ENCODE measurements around the gene SOX6. TPM values are rescaled to one million over a fixed set of nuclear protein-coding genes. Genes with fewer than 3 reads are reported as not detected.

Gene SOX6
- polyA plus RNA-seq, 1 of the 3 experiments (the other 2 are of a cell fraction) = 0.03 TPM

GRCh38 chr11:16058671-16059070 is 297.7 kb downstream of the SOX6 start:
- Histone ChIP-seq H3K27me3 (ENCODE audit: insufficient read depth) (no peaks in the 10 kb centered on the region), H4K20me1 (ENCODE audit: insufficient read depth) (no peaks in the 10 kb centered on the region), H3F3A (replicated peaks; ENCODE audit: insufficient read depth) (no peaks in the 10 kb centered on the region), H3K4me2 (no peak overlapping the region), H3K9ac (no peak overlapping the region), H3K4me1 (ENCODE audit: control insufficient read depth in 1 of 2, insufficient read depth in 2 of 2, low read depth in 1 of 2, low read length in 1 of 2) (peaks cover 0 to 5% of the 10 kb centered on the region in 2 experiments; a peak in 1 of 4 replicates), H3K9me2 (no peaks in the 10 kb centered on the region), H3K27ac (ENCODE audit: low read depth in 2 of 2, low read length in 1 of 2) (no peak overlapping the region), H3K9me3 (no peaks in the 10 kb centered on the region), H2AFZ (ENCODE audit: low read depth) (no peak overlapping the region), H3K36me3 (replicated peaks in 1 of 2; ENCODE audit: control insufficient read depth in 1 of 2, insufficient read depth in 2 of 2, low read length in 1 of 2) (no peaks in the 10 kb centered on the region), H3K79me2 (ENCODE audit: insufficient read depth) (no peaks in the 10 kb centered on the region), H3K4me3 (ENCODE audit: low read depth in 2 of 2, low read length in 1 of 2) (no peak overlapping the region)
- no peak for TF ChIP-seq EZH2phosphoT487 (IDR thresholded peaks at IDR 0.05; ENCODE audit: borderline replicate concordance, low read depth)
- TF ChIP-seq, protein P1, sequence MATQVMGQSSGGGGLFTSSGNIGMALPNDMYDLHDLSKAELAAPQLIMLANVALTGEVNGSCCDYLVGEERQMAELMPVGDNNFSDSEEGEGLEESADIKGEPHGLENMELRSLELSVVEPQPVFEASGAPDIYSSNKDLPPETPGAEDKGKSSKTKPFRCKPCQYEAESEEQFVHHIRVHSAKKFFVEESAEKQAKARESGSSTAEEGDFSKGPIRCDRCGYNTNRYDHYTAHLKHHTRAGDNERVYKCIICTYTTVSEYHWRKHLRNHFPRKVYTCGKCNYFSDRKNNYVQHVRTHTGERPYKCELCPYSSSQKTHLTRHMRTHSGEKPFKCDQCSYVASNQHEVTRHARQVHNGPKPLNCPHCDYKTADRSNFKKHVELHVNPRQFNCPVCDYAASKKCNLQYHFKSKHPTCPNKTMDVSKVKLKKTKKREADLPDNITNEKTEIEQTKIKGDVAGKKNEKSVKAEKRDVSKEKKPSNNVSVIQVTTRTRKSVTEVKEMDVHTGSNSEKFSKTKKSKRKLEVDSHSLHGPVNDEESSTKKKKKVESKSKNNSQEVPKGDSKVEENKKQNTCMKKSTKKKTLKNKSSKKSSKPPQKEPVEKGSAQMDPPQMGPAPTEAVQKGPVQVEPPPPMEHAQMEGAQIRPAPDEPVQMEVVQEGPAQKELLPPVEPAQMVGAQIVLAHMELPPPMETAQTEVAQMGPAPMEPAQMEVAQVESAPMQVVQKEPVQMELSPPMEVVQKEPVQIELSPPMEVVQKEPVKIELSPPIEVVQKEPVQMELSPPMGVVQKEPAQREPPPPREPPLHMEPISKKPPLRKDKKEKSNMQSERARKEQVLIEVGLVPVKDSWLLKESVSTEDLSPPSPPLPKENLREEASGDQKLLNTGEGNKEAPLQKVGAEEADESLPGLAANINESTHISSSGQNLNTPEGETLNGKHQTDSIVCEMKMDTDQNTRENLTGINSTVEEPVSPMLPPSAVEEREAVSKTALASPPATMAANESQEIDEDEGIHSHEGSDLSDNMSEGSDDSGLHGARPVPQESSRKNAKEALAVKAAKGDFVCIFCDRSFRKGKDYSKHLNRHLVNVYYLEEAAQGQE (IDR thresholded peaks at IDR 0.05; ENCODE audit: low read depth, low read length) = no peak
- TF ChIP-seq GABPA (IDR thresholded peaks at IDR 0.05; ENCODE audit: low read depth) = no peak
- TF ChIP-seq RFX5 (IDR thresholded peaks at IDR 0.05; ENCODE audit: low read length) = no peak
- TF ChIP-seq, protein P2, sequence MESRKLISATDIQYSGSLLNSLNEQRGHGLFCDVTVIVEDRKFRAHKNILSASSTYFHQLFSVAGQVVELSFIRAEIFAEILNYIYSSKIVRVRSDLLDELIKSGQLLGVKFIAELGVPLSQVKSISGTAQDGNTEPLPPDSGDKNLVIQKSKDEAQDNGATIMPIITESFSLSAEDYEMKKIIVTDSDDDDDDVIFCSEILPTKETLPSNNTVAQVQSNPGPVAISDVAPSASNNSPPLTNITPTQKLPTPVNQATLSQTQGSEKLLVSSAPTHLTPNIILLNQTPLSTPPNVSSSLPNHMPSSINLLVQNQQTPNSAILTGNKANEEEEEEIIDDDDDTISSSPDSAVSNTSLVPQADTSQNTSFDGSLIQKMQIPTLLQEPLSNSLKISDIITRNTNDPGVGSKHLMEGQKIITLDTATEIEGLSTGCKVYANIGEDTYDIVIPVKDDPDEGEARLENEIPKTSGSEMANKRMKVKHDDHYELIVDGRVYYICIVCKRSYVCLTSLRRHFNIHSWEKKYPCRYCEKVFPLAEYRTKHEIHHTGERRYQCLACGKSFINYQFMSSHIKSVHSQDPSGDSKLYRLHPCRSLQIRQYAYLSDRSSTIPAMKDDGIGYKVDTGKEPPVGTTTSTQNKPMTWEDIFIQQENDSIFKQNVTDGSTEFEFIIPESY (IDR thresholded peaks at IDR 0.05; ENCODE audit: borderline replicate concordance, low read depth) = no peak
- no peak for TF ChIP-seq TEAD4 (IDR thresholded peaks at IDR 0.05; ENCODE audit: borderline replicate concordance, insufficient read depth)
- no peak for TF ChIP-seq TAF1 (IDR thresholded peaks at IDR 0.05; ENCODE audit: borderline replicate concordance, low read depth, low read length)
- no peak for TF ChIP-seq FOSL2 (IDR thresholded peaks at IDR 0.05; ENCODE audit: borderline replicate concordance, low read depth)
- TF ChIP-seq, protein P3, sequence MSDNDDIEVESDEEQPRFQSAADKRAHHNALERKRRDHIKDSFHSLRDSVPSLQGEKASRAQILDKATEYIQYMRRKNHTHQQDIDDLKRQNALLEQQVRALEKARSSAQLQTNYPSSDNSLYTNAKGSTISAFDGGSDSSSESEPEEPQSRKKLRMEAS (IDR thresholded peaks at IDR 0.05; ENCODE audit: low read depth) = no peak
- TF ChIP-seq ELF1 (IDR thresholded peaks at IDR 0.05) = no peak
- TF ChIP-seq YY1 (IDR thresholded peaks at IDR 0.05; ENCODE audit: low read depth) = no peak
- TF ChIP-seq NRF1 (IDR thresholded peaks at IDR 0.05; ENCODE audit: low read depth, low read length) = no peak
- TF ChIP-seq GATA2 (CRISPR knock-in tag; IDR thresholded peaks at IDR 0.05) = no peak
- TF ChIP-seq USF2 (IDR thresholded peaks at IDR 0.05; ENCODE audit: borderline replicate concordance, low read depth, low read length) = no peak
- TF ChIP-seq POLR2AphosphoS5 (IDR thresholded peaks at IDR 0.05; ENCODE audit: low read depth, low read length) = no peak
- no peak for TF ChIP-seq RAD21 (IDR thresholded peaks at IDR 0.05; ENCODE audit: low read length)
- ChIA-PET CTCF (interaction anchor here (0.8 to 1.4 kb wide), 2 partner anchors 18 to 119 kb away, joined by 3 to 6 read pairs; no protein-coding TSS in a partner anchor), POLR2A (no interaction called here)
- no peak for DNase-seq

Data from SK-N-SH (cell line).